GM18505 (cell line): ENCODE measurements around the gene APOBEC4.

Experiments
- ATAC-seq: cut with Tn5 transposase; IDR thresholded peaks from one replicate; pipeline ENCODE4 v1.9.1; 2021; ENCODE audit not compliant: unreplicated experiment
- POLR2A ChIP-seq: IDR thresholded peaks from 4 replicates; pipeline ENCODE4 v1.6.1; 2011; ENCODE audit warnings: borderline replicate concordance; ENCODE audit not compliant: insufficient read depth, insufficient read length; ENCODE audit errors: extremely low read depth

Gene APOBEC4

GRCh38 chr1:183596500-183596899, 56.6 kb downstream of the APOBEC4 start:
- no peak for ATAC-seq
- TF ChIP-seq POLR2A: no peak
